Measurements from ENCODE around the gene PLEKHJ1. TPM values are rescaled to one million over a fixed set of nuclear protein-coding genes. Genes with fewer than 3 reads are reported as not detected.

Gene PLEKHJ1
- total and polyA plus RNA-seq, 2 of the 13 experiments (the other 11 are each of a cell fraction or from before 2014, with no cell fraction given): 70.5 to 130 TPM

DNA sequence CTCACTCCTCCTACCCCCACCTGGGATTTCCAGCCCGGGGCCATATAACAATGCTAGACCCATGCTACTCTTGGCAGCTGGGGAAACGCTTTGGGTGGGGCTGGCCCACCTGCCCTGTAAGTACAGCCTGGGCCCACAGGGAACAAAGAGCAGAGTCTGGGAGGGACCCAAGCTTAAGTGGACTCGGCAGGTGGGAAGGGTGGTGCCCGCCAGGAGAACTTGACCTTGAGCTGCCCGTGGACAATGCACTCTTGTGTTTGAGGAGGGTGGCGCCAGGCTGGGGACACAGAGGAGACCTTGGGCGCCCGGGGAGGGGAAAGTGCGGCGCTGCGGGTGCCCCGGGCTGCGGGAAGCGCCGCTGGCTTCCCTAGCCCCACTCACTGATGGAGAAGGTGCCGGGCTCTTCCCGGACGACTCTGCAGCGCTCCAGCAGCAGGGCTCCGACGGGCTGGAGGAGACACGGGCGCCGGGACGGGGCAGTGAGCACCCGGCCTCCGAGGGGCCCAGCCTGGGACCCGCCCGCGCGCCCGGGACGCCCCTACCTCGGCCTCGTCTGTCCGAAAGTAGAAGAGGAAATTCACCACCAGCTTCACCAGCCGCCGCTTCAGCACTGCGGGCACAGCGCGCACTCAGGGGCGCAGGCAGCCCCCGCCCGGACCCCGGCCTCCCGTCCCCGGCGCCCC lies 607 bp downstream of the PLEKHJ1 start (continued):
- TF ChIP-seq KIAA2018 (CRISPR knock-in tag; IDR thresholded peaks at IDR 0.05; ENCODE audit: borderline replicate concordance) (no peak), CBX1 (IDR thresholded peaks at IDR 0.05; ENCODE audit: low read depth) (no peak), ZNF773 (CRISPR knock-in tag; IDR thresholded peaks at IDR 0.05; ENCODE audit: borderline replicate concordance) (no peak), NFE2L2 (IDR thresholded peaks at IDR 0.05; ENCODE audit: low read length) (no peak), SOX6 (IDR thresholded peaks at IDR 0.05) (no peak), SOX6 (CRISPR knock-in tag; IDR thresholded peaks at IDR 0.05) (peak; percentile 90), ZNF143 (CRISPR knock-in tag; IDR thresholded peaks at IDR 0.05) (no peak), NFE2 (CRISPR knock-in tag; IDR thresholded peaks at IDR 0.05) (no peak), SP5 (CRISPR knock-in tag; IDR thresholded peaks at IDR 0.05; ENCODE audit: borderline replicate concordance, low read depth) (peak; percentile 89), ZNF292 (CRISPR knock-in tag; IDR thresholded peaks at IDR 0.05; ENCODE audit: borderline replicate concordance, low read depth) (no peak), KLF12 (CRISPR knock-in tag; IDR thresholded peaks at IDR 0.05; ENCODE audit: borderline replicate concordance) (peak; percentile 26; the same call in 1 of the 2 replicates), MAFF (IDR thresholded peaks at IDR 0.05; ENCODE audit: low read depth, low read length) (no peak), SKI (IDR thresholded peaks at IDR 0.05; ENCODE audit: partially characterized antibody) (peak; percentile 96), TBX3 (IDR thresholded peaks at IDR 0.05; ENCODE audit: borderline replicate concordance) (peak; percentile 33; the same call in 1 of the 2 replicates), YY1 (IDR thresholded peaks at IDR 0.05; ENCODE audit: insufficient read depth, insufficient replicate concordance, low read depth, low read length) (no peak), PAX8 (CRISPR knock-in tag; IDR thresholded peaks at IDR 0.05; ENCODE audit: borderline replicate concordance) (no peak), IKZF4 (CRISPR knock-in tag; IDR thresholded peaks at IDR 0.05; ENCODE audit: borderline replicate concordance, low read depth, not compliant biosample characterization) (peak; percentile 11)
- TF ChIP-seq, protein P1, sequence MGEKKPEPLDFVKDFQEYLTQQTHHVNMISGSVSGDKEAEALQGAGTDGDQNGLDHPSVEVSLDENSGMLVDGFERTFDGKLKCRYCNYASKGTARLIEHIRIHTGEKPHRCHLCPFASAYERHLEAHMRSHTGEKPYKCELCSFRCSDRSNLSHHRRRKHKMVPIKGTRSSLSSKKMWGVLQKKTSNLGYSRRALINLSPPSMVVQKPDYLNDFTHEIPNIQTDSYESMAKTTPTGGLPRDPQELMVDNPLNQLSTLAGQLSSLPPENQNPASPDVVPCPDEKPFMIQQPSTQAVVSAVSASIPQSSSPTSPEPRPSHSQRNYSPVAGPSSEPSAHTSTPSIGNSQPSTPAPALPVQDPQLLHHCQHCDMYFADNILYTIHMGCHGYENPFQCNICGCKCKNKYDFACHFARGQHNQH (CRISPR knock-in tag; IDR thresholded peaks at IDR 0.05): no peak
- TF ChIP-seq, protein P2, sequence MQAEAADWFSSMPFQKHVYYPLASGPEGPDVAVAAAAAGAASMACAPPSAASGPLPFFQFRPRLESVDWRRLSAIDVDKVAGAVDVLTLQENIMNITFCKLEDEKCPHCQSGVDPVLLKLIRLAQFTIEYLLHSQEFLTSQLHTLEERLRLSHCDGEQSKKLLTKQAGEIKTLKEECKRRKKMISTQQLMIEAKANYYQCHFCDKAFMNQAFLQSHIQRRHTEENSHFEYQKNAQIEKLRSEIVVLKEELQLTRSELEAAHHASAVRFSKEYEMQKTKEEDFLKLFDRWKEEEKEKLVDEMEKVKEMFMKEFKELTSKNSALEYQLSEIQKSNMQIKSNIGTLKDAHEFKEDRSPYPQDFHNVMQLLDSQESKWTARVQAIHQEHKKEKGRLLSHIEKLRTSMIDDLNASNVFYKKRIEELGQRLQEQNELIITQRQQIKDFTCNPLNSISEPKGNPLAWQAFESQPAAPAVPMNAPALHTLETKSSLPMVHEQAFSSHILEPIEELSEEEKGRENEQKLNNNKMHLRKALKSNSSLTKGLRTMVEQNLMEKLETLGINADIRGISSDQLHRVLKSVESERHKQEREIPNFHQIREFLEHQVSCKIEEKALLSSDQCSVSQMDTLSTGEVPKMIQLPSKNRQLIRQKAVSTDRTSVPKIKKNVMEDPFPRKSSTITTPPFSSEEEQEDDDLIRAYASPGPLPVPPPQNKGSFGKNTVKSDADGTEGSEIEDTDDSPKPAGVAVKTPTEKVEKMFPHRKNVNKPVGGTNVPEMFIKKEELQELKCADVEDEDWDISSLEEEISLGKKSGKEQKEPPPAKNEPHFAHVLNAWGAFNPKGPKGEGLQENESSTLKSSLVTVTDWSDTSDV (CRISPR knock-in tag; IDR thresholded peaks at IDR 0.05): no peak
